Head of caudate nucleus (tissue), 42 donors: ENCODE results near the gene SIK3.
A peak's percentile ranks its signal among the peaks of the same experiment; 100 is the strongest.
"Not testable (repeated sequence)": the region's sequence is repeated elsewhere in the genome, so short reads cannot be mapped to it uniquely, and the experiment has no call there.

Experiments used
- DNase-seq, 42 donors: peaks; one replicate each; pipeline versions ENCODE4 v3.0.0 to v3.0.0-alpha.2; 2020 to 2021; ENCODE audit warnings: mixed read lengths in 7 of 42
- intact Hi-C: fragments of 100-400 bp; cut with DNase I; formaldehyde crosslinking; loops from one replicate; pipeline ENCODE4 v1.15.0; 2022

The SIK3 gene

GRCh38 chr11:117098269-117099232 is at the start of gene SIK3:
Gene SIK3, minus strand, starts transcription at chr11:117098428. Its CDS starts 13 bp downstream, at chr11:117098415.
- DNase-seq: peak; percentile 88 to 99 (median 97)
- intact Hi-C loops: loop anchor here (5.0 to 10.0 kb wide), 4 partner anchors 54 to 221 kb away; no protein-coding TSS in a partner anchor

DNA sequence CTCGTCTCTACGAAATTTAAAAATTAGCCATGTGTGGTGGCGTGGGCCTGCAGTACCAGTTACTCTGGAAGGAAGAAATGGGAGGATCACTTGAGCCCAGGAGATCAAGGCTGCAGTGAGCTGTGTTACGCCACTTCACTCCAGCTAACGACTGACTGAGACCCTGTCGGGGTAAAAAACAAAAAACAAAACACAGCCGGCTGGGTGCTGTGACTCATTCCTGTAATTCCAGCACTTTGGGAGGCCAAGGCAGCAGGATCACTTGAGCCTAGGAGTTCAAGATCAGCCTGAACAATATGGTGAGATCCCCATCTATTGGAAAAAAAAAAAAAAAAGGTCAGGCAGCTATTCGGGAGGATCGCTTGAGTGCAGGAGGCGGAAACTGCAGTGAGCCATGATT is 48.3 kb upstream of the SIK3 start:
- intact Hi-C loops: no loop called here
- DNase-seq: no peak

DNA sequence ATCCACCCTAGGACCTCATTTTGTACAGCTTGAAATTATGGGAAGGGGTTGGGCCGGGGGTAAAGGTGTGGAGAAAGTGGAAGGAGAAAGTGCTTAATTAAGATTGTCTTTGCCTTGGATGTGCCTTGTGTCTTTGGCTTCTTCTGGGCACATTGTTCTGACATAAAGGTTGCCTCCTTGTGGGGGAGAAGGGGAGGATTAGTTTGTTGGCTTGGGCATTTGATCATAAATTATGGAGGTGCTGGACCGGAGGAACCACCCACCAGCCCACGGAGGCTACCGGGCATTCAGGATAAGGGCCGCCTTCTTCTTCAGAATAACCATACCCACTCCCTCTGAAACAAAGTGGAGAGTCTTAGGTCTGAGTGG is 47.1 kb upstream of the SIK3 start:
- intact Hi-C loops: loop anchor here (2.0 kb wide), 1 partner anchor 33 kb away; the partner anchor contains the start of gene SIDT2
- DNase-seq: no peak

DNA sequence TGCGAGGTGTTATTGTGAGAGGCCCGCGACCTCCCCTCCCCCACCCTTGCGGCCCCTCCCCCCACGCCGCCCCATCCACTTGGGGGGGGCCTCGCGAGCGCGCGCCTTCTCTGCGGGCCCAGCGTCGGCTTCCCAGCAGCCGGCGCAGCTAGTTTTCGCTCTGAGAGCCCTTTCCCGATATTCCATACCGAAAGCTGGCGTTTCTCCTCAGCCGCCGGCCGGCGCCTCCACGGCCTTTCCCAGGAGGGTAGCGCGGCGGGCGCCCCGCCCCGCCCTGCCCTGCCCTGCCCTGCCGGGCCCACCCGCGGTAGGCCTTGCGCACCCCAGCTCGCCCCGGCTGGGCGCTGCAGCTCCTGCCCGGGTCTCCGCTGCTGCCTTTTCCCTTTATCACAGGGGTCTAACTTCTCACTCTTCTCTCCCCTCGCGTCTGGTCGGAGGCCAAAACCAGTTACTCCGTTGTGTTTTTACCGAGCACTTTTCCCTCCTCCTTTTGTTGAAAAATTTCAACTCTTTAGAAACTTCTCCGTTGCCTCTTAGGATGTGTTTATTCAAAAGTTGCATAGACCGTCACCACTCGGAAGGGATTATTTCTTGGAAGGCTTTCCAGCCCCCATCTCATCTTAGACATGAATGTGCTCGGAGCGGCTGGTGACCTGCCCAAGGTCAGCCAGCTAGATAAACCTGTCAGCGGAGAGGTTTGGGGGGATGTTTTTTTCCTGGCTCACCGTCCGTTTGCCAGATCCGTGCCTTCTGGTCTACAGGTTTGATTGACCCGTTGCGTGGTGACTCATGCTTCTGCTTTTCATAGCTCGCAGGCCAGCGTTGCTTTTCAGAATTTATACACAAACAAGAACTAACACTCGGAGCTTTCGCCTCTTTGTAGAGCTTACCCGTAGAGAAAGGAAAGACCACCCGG is 46.5 kb upstream of the SIK3 start:
- DNase-seq: peak in 27 of 42 donors; percentile 6 to 79 (median 30)
- intact Hi-C loops: loop anchor here (2.0 kb wide), 1 partner anchor 34 kb away; the partner anchor contains the start of gene SIDT2

DNA sequence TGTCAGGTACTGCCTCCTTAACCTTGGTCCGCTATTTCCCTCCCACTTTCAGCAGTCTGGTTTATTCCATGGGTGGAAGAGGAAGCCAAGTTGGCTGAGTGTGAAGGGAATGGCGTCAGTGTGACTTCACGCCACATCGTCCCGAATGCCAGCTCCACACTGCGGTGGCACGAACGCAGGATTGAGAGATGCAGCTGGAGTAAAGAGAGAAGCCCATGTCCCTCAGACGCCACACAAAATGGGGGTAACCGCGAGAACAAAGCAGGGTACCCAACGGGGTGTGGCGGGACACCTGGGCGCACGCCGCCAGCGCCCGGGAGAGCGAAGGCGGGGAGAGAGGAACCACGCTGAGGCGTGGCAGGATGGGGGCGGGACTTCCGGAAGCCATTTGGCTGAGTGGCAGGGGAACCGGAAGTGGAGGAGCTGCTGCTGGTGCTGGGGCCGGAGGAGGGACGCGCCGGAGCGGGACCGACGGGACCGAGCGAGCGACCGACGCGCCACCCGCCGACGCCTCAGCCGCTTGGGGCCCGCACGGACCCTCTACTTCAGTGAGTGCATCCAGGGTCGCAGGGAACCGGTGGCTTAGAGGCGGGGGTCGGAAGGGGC is 45.7 kb upstream of the SIK3 start, which contains the start of gene PAFAH1B2:
Gene PAFAH1B2 (plus strand): TSS at position 417 of the 606 bp plus-strand sequence. CDS start 8,161 bp downstream, outside the sequence.
- intact Hi-C loops: loop anchor here (2.0 kb wide), 1 partner anchor 35 kb away; the partner anchor contains the start of gene SIDT2
- peak; percentile 90 to 98 (median 96) for DNase-seq

GRCh38 chr11:117143390-117143789 is 45.2 kb upstream of the SIK3 start:
- intact Hi-C loops: no loop called here
- peak in 41 of 42 donors; percentile 16 to 87 (median 65) for DNase-seq

DNA sequence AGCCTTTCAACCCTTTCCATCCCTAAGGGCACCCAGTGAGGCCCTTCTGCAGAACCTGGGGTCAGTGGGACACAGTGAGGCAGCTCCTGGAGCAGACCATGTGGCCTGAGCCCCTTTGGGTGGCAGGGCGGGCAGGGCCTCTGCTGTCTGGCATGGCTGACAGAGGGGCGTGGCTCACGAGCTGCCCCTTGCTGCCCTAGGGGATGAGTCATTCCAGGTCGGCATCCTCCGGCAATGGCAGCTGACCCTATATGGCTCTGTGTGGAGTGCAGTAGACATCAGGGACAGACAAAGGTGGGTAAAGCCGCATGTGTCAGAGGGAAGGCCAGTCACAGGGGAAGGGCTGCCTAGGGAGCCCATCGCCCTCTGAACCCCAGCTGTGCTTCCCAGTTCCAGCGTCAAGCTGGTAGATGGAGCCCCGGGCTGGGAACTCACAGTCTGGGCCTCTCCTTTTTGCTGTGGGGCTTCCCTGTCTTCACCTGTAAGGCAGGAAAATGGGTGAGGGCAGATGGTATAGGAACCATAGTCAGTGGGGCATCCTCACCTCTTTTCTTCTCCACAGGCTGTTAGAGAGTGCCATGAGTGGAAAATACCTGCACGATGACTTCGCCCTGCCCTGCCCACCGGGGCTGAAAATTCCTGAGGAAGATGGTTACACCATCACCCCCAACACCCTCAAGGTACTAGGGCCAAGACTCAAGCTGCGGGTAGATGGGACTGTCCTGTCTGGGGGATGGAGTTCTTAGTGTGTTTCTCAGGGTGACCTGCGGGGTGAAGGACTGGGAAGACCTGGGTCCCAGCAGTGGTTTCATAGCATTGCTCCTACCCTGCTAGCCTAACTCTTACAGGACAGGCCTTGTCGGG is 39.2 kb upstream of the SIK3 start:
- DNase-seq, intact Hi-C loops: not testable (repeated sequence)

DNA sequence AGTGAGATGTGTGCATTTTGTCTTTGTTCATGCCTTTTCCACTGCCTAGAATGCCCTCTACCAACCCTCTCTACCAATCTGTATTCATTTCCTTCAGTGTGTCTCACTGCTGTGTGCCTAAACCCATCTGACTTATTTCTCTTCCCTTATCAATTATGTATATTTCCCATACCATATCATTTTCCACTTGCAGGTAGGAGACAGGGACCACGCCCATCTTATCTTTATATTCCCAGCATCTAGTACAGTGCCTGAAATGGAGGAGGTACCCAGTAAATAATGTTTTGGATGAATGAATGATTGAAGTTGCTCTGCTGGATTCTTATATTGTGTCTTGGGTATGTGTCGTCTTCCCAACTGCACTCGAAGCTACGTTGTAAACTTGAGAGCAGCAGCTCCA is 36.8 kb upstream of the SIK3 start:
- intact Hi-C loops: not testable (repeated sequence)

GRCh38 chr11:117134431-117134830 is 36.2 kb upstream of the SIK3 start:
- no peak for DNase-seq
- intact Hi-C loops: no loop called here

More for the DNA sequence above, 36.8 kb upstream of the SIK3 start:
- not testable (repeated sequence) for DNase-seq

DNA sequence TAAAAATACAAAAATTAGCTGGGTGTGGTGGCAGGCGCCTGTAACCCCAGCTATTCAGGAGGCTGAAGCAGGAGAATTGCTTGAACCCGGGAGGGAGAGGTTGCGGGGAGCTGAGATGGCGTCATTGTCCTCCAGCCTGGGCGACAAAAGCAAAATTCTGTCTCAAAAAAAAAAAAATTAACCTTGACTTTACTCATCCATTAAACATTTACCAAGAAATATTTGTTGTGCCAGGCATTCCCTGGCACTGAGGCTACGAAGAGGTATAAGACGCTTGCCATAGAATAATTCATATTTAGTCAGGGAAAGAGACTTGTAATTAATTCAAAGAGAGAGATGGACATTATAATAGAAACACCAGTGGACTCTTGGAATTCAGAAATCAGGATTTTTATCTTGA is 32.7 kb upstream of the SIK3 start:
- intact Hi-C loops: no loop called here
- DNase-seq: peak in 1 of 42 donors; percentile 27

DNA sequence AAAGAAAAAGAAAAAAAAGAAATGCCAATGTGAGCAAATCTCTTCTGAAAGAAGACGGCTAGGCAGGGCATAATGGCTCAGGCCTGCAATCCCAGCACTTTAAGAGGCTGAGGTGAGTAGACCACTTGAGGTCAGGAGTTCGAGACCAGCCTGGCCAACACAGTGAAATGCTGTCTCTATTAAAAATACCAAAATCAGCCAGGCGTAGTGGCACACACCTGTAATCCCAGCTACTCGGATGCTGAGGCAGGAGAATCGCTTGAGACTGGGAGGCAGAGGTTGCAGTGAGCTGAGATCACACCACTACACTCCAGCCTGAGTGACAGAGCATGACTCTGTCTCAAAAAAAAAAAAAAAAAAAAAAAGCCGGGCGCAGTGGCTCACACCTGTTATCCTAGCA is 32.2 kb upstream of the SIK3 start:
- DNase-seq: peak in 1 of 42 donors; percentile 16
- intact Hi-C loops: not testable (repeated sequence)

GRCh38 chr11:117128289-117128688 is 30.1 kb upstream of the SIK3 start:
- intact Hi-C loops: no loop called here
- peak in 1 of 42 donors; percentile 8 for DNase-seq

- intact Hi-C loops: no loop called here
- peak in 10 of 42 donors; percentile 13 to 66 (median 31) for DNase-seq
These were observed 29.1 kb upstream of the SIK3 start for GRCh38 chr11:117127171-117127901.

DNA sequence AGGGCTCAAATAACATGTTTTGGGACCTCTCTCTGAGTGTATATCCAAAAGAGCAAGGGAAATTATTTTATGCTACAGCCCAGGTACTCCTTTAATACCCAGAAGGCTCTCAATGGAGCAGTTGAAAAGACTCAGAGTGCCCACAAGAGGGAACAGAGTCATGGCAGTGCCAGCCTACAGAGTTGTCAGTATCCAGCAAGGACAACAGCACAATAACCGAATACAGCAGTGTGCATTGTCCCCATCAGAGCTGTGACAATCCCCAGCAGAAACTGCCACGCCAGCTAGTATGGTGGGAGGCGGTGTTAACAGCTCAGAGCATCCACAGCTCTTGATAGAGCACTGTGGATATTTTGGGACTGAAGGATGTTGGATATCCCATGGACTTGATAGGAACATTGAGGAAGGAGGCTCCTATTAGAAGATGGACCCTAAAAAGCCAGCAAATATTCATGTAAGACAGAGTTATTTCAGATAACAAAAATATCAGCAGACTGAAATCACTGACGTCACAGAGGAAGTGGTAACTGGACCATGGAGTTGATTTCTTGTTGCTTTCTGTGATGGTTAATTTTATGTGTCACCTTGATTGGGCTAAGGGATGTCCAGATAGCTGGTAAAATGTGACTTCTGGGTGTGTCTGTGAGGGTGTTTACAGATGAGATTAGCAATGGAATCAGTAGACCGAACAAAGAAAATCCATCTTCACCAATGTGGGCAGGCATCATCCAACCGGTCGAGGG is 28.2 kb upstream of the SIK3 start:
- peak; percentile 26 to 90 (median 78) for DNase-seq
- intact Hi-C loops: no loop called here

- DNase-seq: no peak
- intact Hi-C loops: no loop called here
These were observed 24.3 kb upstream of the SIK3 start for GRCh38 chr11:117122556-117122955.

- intact Hi-C loops: no loop called here
These were observed 22.9 kb upstream of the SIK3 start for GRCh38 chr11:117121176-117121575.

More at GRCh38 chr11:117121176-117121575, 22.9 kb upstream of the SIK3 start:
- DNase-seq: no peak
